Measurements from ENCODE around the gene P2RX3.
"Not testable (repeated sequence)": the region's sequence is repeated elsewhere in the genome, so short reads cannot be mapped to it uniquely, and the experiment has no call there.

The P2RX3 gene

GRCh38 chr11:57324886-57325734 is 13.0 kb upstream of the P2RX3 start, which contains the start of gene TNKS1BP1:
TNKS1BP1 (minus strand) TSS chr11:57324952; CDS start chr11:57321885, 3,067 bp downstream.
- DNase-seq (ENCODE audit: low read depth), result peak; percentile 96

GRCh38 chr11:57325735-57326048 is 12.5 kb upstream of the P2RX3 start:
- no peak for DNase-seq (ENCODE audit: low read depth)

DNA sequence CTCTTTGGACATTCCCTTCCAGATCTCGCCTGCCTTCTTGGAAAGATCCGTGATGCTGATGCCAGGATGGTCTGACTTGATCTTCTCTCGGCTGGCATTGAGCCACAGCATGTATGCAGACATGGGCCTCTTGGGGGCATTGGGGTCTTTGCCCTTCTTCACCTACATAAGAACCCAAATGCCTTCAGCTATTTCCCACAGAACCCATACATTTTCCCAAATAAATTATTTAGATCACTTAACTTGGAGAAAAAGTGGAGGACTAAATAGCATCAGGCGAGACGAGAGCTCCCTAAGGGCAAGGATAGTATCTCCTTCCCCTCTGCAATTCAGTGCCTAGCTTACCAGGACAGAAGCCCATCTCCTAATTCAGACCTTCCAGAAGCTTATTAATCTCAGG is 10.4 kb upstream of the P2RX3 start:
- no peak for DNase-seq (ENCODE audit: low read depth)

DNA sequence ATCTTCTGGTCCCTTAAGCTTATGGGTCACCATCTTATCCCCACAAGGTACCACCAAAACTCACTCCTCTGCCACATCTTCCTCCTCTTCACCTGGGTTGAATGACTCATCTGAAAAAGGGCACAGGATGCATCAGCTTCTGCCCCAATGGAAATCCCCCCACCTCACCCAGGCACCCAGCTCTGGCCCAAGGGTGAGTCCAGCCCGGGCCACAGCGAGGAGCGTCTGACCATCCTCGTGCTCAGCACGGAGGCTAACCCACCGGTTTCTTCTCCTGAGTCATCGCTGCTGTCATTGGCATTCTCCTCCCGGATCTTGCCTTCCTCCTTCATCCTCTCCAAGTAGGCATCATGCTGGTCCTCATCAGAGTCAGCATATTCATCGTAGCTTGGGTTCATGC is 8.1 kb upstream of the P2RX3 start:
- no peak for DNase-seq (ENCODE audit: low read depth)

DNA sequence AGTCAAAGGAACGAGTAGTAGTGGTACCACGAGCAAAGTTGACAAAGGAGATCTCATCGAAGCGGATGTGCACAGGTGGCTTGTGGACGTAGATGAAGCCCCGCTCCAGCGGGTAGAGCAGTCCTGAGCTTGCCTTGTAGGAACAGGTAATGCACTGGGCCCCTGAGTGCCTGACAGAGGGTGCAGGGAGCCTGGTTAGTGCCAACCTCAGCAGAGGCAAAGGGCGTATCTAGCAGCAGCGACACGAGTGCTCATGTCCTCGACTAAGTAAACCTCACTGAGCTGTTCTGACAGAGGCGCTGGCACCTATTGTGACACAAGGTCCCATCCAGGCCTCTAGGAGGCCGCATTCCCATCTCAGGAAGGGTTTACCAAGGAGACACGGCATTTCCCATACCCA is 6.4 kb upstream of the P2RX3 start:
- DNase-seq (ENCODE audit: low read depth), result no peak

GRCh38 chr11:57332694-57333440 is 5.3 kb upstream of the P2RX3 start:
- DNase-seq (ENCODE audit: low read depth), result no peak

GRCh38 chr11:57335023-57335342 is 3.2 kb upstream of the P2RX3 start:
- no peak for DNase-seq (ENCODE audit: low read depth)

- peak; percentile 73 for DNase-seq (ENCODE audit: low read depth)
These were observed 2.6 kb upstream of the P2RX3 start, which contains the start of gene SSRP1 for GRCh38 chr11:57335343-57336110. SSRP1 (minus strand) TSS chr11:57335892; CDS start chr11:57335121, 771 bp downstream.

DNA sequence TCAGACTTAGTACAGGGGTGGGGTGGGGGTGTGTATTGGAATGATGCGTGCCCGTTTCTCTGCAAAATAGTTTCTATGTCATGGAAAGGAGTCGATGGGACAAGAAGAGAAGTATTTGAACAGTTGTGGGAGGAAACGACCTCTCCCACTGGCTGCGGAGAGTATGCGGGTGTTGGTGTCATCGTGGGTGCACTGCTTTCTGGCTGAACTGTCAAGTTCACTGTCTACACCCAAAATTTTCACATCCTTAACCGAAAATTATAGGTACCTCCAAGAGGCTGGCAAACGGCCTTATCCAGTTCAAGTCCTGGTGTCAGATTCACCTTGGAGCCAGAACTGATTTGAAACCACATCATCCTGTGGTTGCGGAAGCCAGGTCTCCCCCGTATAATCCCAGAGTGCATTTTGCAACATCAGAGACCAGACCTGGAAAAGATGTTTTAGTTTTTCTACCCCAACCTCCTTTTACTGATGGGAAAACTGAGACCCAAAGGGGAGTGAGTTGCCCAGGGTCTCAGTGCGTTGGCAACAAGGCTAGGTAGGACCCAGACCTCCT is 2.0 kb upstream of the P2RX3 start:
- DNase-seq (ENCODE audit: low read depth), result no peak

- not testable (repeated sequence) for DNase-seq (ENCODE audit: low read depth)
These were observed 1.3 kb upstream of the P2RX3 start for GRCh38 chr11:57336856-57337255.

DNA sequence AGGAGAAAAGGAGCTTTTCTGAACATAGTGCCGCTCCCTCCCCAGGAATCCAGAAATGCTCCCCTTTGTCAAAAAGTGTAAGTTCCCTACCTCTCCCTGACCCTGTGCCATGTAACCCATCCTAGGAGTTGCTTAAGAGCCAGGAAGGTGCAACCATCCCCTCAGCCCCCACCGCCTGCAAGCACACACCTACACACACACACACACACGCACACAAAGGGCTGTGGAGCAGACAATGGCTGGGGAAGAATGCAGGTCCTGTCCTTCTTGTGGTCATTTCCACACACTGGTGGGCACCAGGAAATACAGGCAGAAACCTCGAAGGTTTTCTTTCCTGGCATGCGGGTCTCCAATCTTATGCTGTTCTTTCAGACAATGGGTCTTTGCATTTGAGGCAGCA is 1.2 kb downstream of the P2RX3 start:
- no peak for DNase-seq (ENCODE audit: low read depth)

GRCh38 chr11:57340039-57340615 is 2.0 kb downstream of the P2RX3 start:
- no peak for DNase-seq (ENCODE audit: low read depth)

GRCh38 chr11:57341250-57341808 is 3.2 kb downstream of the P2RX3 start:
- no peak for DNase-seq (ENCODE audit: low read depth)

DNA sequence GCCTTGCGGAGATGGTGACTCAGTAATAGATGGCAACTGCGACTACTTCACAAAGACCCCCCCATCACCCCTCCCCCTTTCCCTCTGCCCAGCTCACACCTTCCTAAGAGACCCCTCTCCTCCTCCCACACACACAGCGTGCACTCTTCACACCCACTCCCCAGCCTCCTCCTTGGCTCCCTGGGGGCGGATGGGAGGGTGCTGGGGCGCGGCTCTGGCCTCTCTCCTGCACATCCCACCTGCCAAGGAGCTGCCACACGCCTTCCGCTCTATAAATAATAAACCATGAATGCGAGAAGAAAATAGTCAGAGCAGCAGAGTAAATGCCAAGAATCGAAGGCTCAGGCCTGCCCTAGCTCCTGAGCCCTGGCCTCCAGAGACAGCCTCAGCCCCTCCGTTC is 4.5 kb downstream of the P2RX3 start:
- DNase-seq (ENCODE audit: low read depth), result no peak

- DNase-seq (ENCODE audit: low read depth), result no peak
These were observed 5.7 kb downstream of the P2RX3 start for GRCh38 chr11:57343825-57344224.

DNA sequence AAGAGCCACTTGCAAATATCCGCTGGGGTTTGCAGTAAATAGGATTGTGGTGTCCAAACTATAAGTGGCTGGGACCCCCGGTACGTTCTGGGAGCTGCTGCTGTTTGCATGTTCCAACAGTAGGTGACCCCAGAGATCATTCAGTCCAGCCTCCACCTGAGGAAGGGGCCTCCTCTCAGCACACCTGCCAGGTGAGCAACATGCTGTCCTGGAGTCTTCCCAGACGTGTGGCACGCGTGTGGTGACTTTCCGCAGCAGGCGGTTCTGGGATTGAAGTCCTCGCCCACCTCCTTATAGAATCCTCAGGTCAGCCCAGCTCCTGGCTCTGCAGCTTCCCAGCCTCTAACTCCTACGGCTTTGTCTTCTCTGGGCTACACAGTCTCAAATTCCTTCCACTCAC is 6.7 kb downstream of the P2RX3 start:
- no peak for DNase-seq (ENCODE audit: low read depth)

DNA sequence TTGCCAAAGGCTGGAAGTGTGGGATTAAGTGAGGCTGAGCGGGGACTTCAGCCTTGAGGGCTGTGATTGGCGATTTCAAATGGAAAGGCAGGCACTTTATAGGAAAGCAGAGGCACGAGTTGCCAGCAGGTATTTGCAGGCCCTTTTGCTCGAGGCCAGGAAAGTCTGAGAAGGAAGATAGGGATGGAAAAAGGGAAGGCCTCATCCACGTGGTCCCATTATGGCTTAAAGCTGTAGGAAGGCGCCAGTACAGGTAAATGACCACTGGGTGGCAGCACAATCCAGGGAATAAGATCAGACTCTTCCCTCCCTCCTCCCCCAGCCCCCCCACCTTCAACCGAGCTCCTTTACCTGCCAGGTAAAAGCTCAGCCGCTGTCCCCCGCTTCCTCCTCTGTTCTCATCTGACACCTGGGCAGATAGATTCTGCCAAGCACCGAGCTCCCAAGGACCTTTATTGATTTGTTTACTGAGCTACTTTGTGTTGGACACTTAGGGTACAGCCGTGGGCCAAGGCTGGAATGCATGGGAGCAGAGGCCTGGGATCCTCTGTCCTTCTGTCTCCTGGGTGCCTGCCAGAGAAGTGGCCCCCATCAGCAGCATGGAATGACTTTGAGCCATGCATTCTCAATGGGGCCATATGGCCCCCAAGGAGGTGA is 7.5 kb downstream of the P2RX3 start:
- no peak for DNase-seq (ENCODE audit: low read depth)

DNA sequence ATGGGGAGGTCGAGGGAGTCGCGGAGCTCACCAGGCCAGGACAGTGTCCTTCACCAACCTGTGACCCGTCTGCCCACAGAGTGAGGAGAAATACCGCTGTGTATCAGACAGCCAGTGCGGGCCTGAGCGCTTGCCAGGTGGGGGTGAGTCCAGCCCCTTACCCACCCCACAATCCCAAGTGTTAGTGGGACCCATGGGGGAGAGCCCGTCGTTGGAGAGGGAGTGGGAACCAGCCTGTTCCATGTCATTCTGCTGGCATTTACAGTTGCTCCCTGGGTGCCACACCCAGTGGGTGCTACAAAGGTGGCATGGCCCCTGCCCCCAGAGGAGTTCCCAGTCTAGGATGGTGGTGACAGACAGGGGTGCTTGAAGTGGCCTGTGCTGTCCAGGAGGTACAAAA is 9.2 kb downstream of the P2RX3 start:
- DNase-seq (ENCODE audit: low read depth), result no peak

DNA sequence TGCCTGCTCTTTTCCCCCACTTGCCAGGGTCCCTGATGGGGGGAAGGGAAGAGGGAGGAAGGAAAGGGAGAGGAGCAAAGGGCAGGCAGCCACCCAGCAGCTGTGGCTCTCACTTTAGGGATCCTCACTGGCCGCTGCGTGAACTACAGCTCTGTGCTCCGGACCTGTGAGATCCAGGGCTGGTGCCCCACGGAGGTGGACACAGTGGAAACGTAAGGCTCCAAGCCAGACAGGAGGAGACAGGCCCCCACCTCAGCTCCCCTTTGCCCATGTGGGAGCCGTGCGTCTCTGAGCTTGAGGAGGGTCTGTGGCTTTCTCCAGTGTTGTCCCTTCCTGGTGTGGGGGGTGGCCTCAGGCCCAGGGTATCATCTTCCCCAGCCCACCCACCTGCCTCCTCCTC is 9.9 kb downstream of the P2RX3 start:
- DNase-seq (ENCODE audit: low read depth), result no peak

- DNase-seq (ENCODE audit: low read depth), result no peak
These were observed 10.6 kb downstream of the P2RX3 start for GRCh38 chr11:57348636-57349313.

All from stromal cell of bone marrow (primary cell).